Mucosa of gallbladder (tissue), 1 donor: ENCODE results near the gene GLCE. TPM values are rescaled to one million over a fixed set of nuclear protein-coding genes. Genes with fewer than 3 reads are reported as not detected.
A peak's percentile ranks its signal among the peaks of the same experiment; 100 is the strongest.
"Not testable (repeated sequence)": the region's sequence is repeated elsewhere in the genome, so short reads cannot be mapped to it uniquely, and the experiment has no call there.

ENCODE experiments used
- DNase-seq: peaks from one replicate; pipeline ENCODE4 v3.0.0-alpha.2; 2020; ENCODE audit warnings: low spot score
- total RNA-seq: library from RNA; stranded (reverse); gene quantifications from one replicate; pipeline ENCODE4 v1.2.1, GENCODE V29; 2021
- donor health status: DM: no; HTN: no; CAD: no.

Gene GLCE
- total RNA-seq, 1 donor from 2014 or later: 21.8 TPM

- no peak for DNase-seq
Observed at GRCh38 chr15:69159805-69160140, 662 bp upstream of the GLCE start.

- peak; percentile 31 for DNase-seq
Observed at GRCh38 chr15:69161079-69161877, 843 bp downstream of the GLCE start.

- DNase-seq: no peak
Observed at GRCh38 chr15:69161878-69162213, 1.4 kb downstream of the GLCE start.

- no peak for DNase-seq
Observed at GRCh38 chr15:69163141-69163669, 2.8 kb downstream of the GLCE start.

GRCh38 chr15:69164807-69165636, 4.6 kb downstream of the GLCE start:
- no peak for DNase-seq

GRCh38 chr15:69165637-69166025, 5.2 kb downstream of the GLCE start:
- DNase-seq: no peak

- DNase-seq: no peak
Observed at GRCh38 chr15:69167218-69167846, 6.9 kb downstream of the GLCE start.

- DNase-seq: not testable (repeated sequence)
Observed at GRCh38 chr15:69168361-69168760, 7.9 kb downstream of the GLCE start.

- DNase-seq: not testable (repeated sequence)
Observed at GRCh38 chr15:69169540-69169939, 9.1 kb downstream of the GLCE start.

- DNase-seq: no peak
Observed at GRCh38 chr15:69170597-69170996, 10.2 kb downstream of the GLCE start.

GRCh38 chr15:69172847-69173246, 12.4 kb downstream of the GLCE start:
- DNase-seq: no peak

GRCh38 chr15:69175536-69175935, 15.1 kb downstream of the GLCE start:
- DNase-seq: no peak

- no peak for DNase-seq
Observed at GRCh38 chr15:69181424-69181823, 21.0 kb downstream of the GLCE start.

- no peak for DNase-seq
Observed at GRCh38 chr15:69185216-69185615, 24.8 kb downstream of the GLCE start.

GRCh38 chr15:69185706-69186105, 25.3 kb downstream of the GLCE start:
- no peak for DNase-seq

GRCh38 chr15:69189157-69189556, 28.7 kb downstream of the GLCE start:
- DNase-seq: no peak

- DNase-seq: no peak
Observed at GRCh38 chr15:69190091-69190490, 29.7 kb downstream of the GLCE start.

- no peak for DNase-seq
Observed at GRCh38 chr15:69190504-69190903, 30.1 kb downstream of the GLCE start.

- no peak for DNase-seq
Observed at GRCh38 chr15:69194025-69194827, 33.8 kb downstream of the GLCE start.

- DNase-seq: no peak
Observed at GRCh38 chr15:69194854-69195253, 34.4 kb downstream of the GLCE start.

- DNase-seq: no peak
Observed at GRCh38 chr15:69200832-69201745, 40.7 kb downstream of the GLCE start.
